PC-9 (cell line): ENCODE data around the gene MFAP2. TPM values are rescaled to one million over a fixed set of nuclear protein-coding genes. Genes with fewer than 3 reads are reported as not detected.
"Not testable (repeated sequence)": the region's sequence is repeated elsewhere in the genome, so short reads cannot be mapped to it uniquely, and the experiment has no call there.

Experiments used
- BruUV-seq: library from RNA; stranded (reverse); fragments of 400-500 nt; replicated peaks from 2 replicates; lab custom pipeline; 2021; lab: Mats Ljungman, UMichigan
- CTCF ChIA-PET: fragments of 300-600 bp; sonication (Branson Sonifier 250); formaldehyde crosslinking; loops from one replicate; lab custom pipeline; 2022; ENCODE audit warnings: antibody characterized with exemption; lab: Charles Lee
- POLR2A ChIA-PET: fragments of 300-600 bp; sonication (Branson Sonifier 250); formaldehyde crosslinking; loops from one replicate; lab custom pipeline; 2022; ENCODE audit warnings: antibody characterized with exemption; ENCODE audit not compliant: unreplicated experiment; lab: Charles Lee
- DNase-seq, 2 experiments: peaks; one replicate each; pipeline versions ENCODE4 v3.0.0 to v3.0.0-alpha.2; 2015 to 2022; ENCODE audit warnings: mixed read lengths in 1 of 2
- H2AFZ ChIP-seq: fragments of 200-600 bp; sonication (generic); 2 replicates; pipeline ENCODE4 v1.8.1; 2017; ENCODE audit warnings: antibody characterized with exemption
- H3F3A ChIP-seq: fragments of 200-600 bp; sonication (generic); 2 replicates; pipeline ENCODE4 v1.8.1; 2017; ENCODE audit warnings: antibody characterized with exemption, mild to moderate bottlenecking, low read depth; ENCODE audit not compliant: insufficient read depth
- H3K27ac ChIP-seq: fragments of 200-600 bp; sonication (generic); 2 replicates; pipeline ENCODE4 v1.6.1; 2016; ENCODE audit warnings: mixed run types
- H3K27me3 ChIP-seq: fragments of 200-600 bp; sonication (generic); 2 replicates; pipeline ENCODE4 v1.6.1; 2016; ENCODE audit warnings: low read depth, mixed run types; ENCODE audit not compliant: insufficient read depth
- H3K36me3 ChIP-seq: fragments of 200-600 bp; sonication (generic); 2 replicates; pipeline ENCODE4 v1.6.1; 2016; ENCODE audit warnings: low read depth, mixed run types
- H3K4me1 ChIP-seq: fragments of 200-600 bp; sonication (generic); replicated peaks from 2 replicates; pipeline ENCODE4 v1.6.1; 2016; ENCODE audit warnings: mixed run types; ENCODE audit not compliant: insufficient read depth
- H3K4me2 ChIP-seq: fragments of 200-600 bp; sonication (generic); 2 replicates; pipeline ENCODE4 v1.6.1; 2017; ENCODE audit warnings: mixed run types
- H3K4me3 ChIP-seq: fragments of 200-600 bp; sonication (generic); 2 replicates; pipeline ENCODE4 v1.6.1; 2016; ENCODE audit warnings: mixed run types
- H3K79me2 ChIP-seq: fragments of 200-600 bp; sonication (generic); 2 replicates; pipeline ENCODE4 v1.6.1; 2017; ENCODE audit warnings: low read depth, mixed run types
- H3K9me2 ChIP-seq: fragments of 200-600 bp; sonication (generic); 2 replicates; pipeline ENCODE4 v1.8.1; 2017; ENCODE audit warnings: mild to moderate bottlenecking; ENCODE audit not compliant: insufficient read depth
- H3K9me3 ChIP-seq: fragments of 200-600 bp; sonication (generic); 2 replicates; pipeline ENCODE4 v1.8.1; 2016; ENCODE audit warnings: low read depth; ENCODE audit not compliant: insufficient read depth
- H4K20me1 ChIP-seq: fragments of 200-600 bp; sonication (generic); 2 replicates; pipeline ENCODE4 v1.8.1; 2017; ENCODE audit not compliant: insufficient read depth
- EZH2 ChIP-seq: fragments of 200-600 bp; sonication (generic); IDR thresholded peaks from 2 replicates; pipeline ENCODE4 v1.8.0; 2017; ENCODE audit warnings: antibody characterized with exemption, low read depth
- intact Hi-C: fragments of 100-400 bp; cut with micrococcal nuclease; formaldehyde crosslinking; loops from one replicate; pipeline ENCODE4 v1.10.0; 2022; ENCODE audit not compliant: unreplicated experiment
- total RNA-seq: library from RNA; stranded (reverse); gene quantifications from 2 replicates; pipeline ENCODE4 v1.2.3, GENCODE V29; 2021
- TF ChIP-seq, protein P1 (sequence below): fragments of 200-600 bp; sonication (generic); conservative IDR thresholded peaks from 2 replicates; pipeline ENCODE4 v1.6.1; 2017; ENCODE audit warnings: mixed run types, antibody characterized with exemption, mild to moderate bottlenecking, moderate library complexity

MFAP2 gene
- total RNA-seq, 1 experiment from 2014 or later = 6.3 TPM

GRCh38 chr1:16954579-16954978 lies 25.8 kb downstream of the MFAP2 start:
- Histone ChIP-seq H3K9me2 (no peaks in the 10 kb centered on the region), H2AFZ (no peak overlapping the region), H3K4me2 (no peak overlapping the region), H3K27me3 (no peaks in the 10 kb centered on the region), H3F3A (no peaks in the 10 kb centered on the region), H3K4me3 (no peak overlapping the region), H4K20me1 (no peaks in the 10 kb centered on the region), H3K36me3 (no peaks in the 10 kb centered on the region), H3K4me1 (no peaks in the 10 kb centered on the region), H3K9me3 (no peaks in the 10 kb centered on the region), H3K79me2 (no peaks in the 10 kb centered on the region), H3K27ac (no peak overlapping the region)
- TF ChIP-seq EZH2 = no peak
- TF ChIP-seq, protein P1, sequence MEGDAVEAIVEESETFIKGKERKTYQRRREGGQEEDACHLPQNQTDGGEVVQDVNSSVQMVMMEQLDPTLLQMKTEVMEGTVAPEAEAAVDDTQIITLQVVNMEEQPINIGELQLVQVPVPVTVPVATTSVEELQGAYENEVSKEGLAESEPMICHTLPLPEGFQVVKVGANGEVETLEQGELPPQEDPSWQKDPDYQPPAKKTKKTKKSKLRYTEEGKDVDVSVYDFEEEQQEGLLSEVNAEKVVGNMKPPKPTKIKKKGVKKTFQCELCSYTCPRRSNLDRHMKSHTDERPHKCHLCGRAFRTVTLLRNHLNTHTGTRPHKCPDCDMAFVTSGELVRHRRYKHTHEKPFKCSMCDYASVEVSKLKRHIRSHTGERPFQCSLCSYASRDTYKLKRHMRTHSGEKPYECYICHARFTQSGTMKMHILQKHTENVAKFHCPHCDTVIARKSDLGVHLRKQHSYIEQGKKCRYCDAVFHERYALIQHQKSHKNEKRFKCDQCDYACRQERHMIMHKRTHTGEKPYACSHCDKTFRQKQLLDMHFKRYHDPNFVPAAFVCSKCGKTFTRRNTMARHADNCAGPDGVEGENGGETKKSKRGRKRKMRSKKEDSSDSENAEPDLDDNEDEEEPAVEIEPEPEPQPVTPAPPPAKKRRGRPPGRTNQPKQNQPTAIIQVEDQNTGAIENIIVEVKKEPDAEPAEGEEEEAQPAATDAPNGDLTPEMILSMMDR = no peak
- no peak for DNase-seq
- POLR2A ChIA-PET = no interaction called here
- intact Hi-C loops = loop anchor here (5.0 to 10.0 kb wide), 2 partner anchors 280 to 332 kb away; no protein-coding TSS in a partner anchor
- CTCF ChIA-PET = interaction anchor here (0.6 kb wide), 1 partner anchor 392 kb away, joined by 4 read pairs; no protein-coding TSS in a partner anchor
- BruUV-seq = no TSS peak

DNA sequence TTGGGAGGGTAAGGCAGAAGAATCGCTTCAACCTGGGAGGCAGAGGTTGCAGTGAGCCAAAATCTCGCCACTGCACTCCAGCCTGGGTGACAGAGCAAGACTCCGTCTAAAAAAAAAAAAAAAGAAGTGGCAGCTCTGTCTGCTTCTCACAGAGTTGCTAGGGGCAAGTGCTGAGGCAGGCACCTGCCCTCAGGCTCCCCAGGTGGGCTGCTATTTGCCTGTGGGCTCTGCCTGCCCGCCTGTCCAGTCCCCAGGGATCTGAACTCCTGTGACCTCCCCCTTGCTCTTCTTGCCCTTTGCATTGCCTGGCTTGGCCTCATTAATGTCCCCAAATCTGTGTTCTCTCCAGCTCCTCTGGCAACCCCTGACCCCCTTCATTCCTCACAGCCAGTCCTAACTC lies 28.0 kb downstream of the MFAP2 start:
- H3K36me3 ChIP-seq, BruUV-seq, H3F3A ChIP-seq, H2AFZ ChIP-seq, H3K27ac ChIP-seq, H3K9me3 ChIP-seq, H3K9me2 ChIP-seq, H3K79me2 ChIP-seq, H3K4me1 ChIP-seq, H3K4me2 ChIP-seq, POLR2A ChIA-PET, DNase-seq, H3K27me3 ChIP-seq, H4K20me1 ChIP-seq, H3K4me3 ChIP-seq: not testable (repeated sequence)
- CTCF ChIA-PET = interaction anchor here (0.6 to 1.4 kb wide), 3 partner anchors 8 to 536 kb away, joined by 9 to 11 read pairs (median 9); no protein-coding TSS in a partner anchor
- intact Hi-C loops = loop anchor here (5.0 to 10.0 kb wide), 2 partner anchors 282 to 330 kb away; no protein-coding TSS in a partner anchor

- H3K27me3 ChIP-seq, H3K4me3 ChIP-seq, H3F3A ChIP-seq, H3K27ac ChIP-seq, H2AFZ ChIP-seq, BruUV-seq, H3K4me2 ChIP-seq, CTCF ChIA-PET, POLR2A ChIA-PET, H3K79me2 ChIP-seq, H4K20me1 ChIP-seq, H3K4me1 ChIP-seq, H3K9me2 ChIP-seq, H3K9me3 ChIP-seq, H3K36me3 ChIP-seq: not testable (repeated sequence)
- peak in 1 of 2 experiments; percentile 45 for DNase-seq
- intact Hi-C loops = loop anchor here (5.0 kb wide), 1 partner anchor 37 kb away; no protein-coding TSS in a partner anchor
These were observed 31.4 kb downstream of the MFAP2 start for GRCh38 chr1:16949026-16949425.

GRCh38 chr1:16948282-16948891 lies 32.0 kb downstream of the MFAP2 start:
- BruUV-seq, H3K36me3 ChIP-seq, H3K27me3 ChIP-seq, CTCF ChIA-PET, H3F3A ChIP-seq, H3K79me2 ChIP-seq, H3K4me1 ChIP-seq, H3K9me3 ChIP-seq, H3K4me3 ChIP-seq, H3K9me2 ChIP-seq, H4K20me1 ChIP-seq, H2AFZ ChIP-seq, H3K4me2 ChIP-seq, H3K27ac ChIP-seq: not testable (repeated sequence)
- intact Hi-C loops = loop anchor here (5.0 kb wide), 1 partner anchor 36 kb away; no protein-coding TSS in a partner anchor
- DNase-seq = peak in 1 of 2 experiments; percentile 91
- POLR2A ChIA-PET = interaction anchor here (0.6 kb wide), 1 partner anchor 11 kb away, joined by 9 read pairs; no protein-coding TSS in a partner anchor
